ENCODE results near the gene BCL2L15. TPM values are rescaled to one million over a fixed set of nuclear protein-coding genes. Genes with fewer than 3 reads are reported as not detected.

Gene BCL2L15
- total and polyA plus RNA-seq, 2 of the 8 experiments (the other 6 are each of a cell fraction or from before 2014, with no cell fraction given) = 0.32 to 0.36 TPM

DNA sequence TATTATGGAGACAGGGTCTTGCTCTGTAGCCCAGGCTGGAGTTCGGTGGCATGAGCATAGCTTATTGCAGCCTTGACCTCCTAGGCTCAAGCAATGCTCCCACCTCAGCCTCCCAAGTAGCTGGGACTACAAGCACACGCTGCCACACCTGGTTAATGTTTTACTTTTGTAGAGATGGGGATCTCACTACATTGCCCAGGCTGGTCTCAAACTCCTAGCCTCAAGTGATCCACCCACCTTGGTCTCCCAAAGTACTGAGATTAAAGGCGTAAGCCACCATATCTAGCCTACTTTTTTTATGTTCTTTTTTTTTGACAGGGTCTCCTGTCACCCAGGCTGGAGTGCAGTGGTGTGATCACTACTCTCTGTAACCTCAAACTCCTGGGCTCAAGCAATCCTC, 5.9 kb upstream of the BCL2L15 start (continued):
- TF ChIP-seq, protein P1, sequence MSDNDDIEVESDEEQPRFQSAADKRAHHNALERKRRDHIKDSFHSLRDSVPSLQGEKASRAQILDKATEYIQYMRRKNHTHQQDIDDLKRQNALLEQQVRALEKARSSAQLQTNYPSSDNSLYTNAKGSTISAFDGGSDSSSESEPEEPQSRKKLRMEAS (IDR thresholded peaks at IDR 0.05) = no peak
- TF ChIP-seq NRF1 (IDR thresholded peaks at IDR 0.05; ENCODE audit: low read depth, low read length) = no peak
- no peak for TF ChIP-seq TEAD4 (IDR thresholded peaks at IDR 0.05; ENCODE audit: low read depth, low read length)
- TF ChIP-seq CREB1 (IDR thresholded peaks at IDR 0.05) = no peak
- no peak for TF ChIP-seq KDM4A (IDR thresholded peaks at IDR 0.05; ENCODE audit: low read depth, low read length, severe bottlenecking)
